Keratinocyte (primary cell): ENCODE data around the gene PLAC9. TPM values are rescaled to one million over a fixed set of nuclear protein-coding genes. Genes with fewer than 3 reads are reported as not detected.

Experiments
- DNase-seq: peaks from one replicate; pipeline ENCODE4 v3.0.0-alpha.2; 2011; ENCODE audit warnings: low read depth, missing footprints, low spot score
- FAIRE-seq: peaks from 2 replicates; lab custom pipeline; 2011; peaks lifted over from hg19 to GRCh38; lab: Jason Lieb, UNC
- H2AFZ ChIP-seq: 2 replicates; pipeline ENCODE4 v1.6.0; 2012; ENCODE audit warnings: low read length, control low read depth, inconsistent platforms; ENCODE audit not compliant: control insufficient read depth
- H3K27ac ChIP-seq: 2 replicates; pipeline ENCODE4 v1.5.1; 2011; ENCODE audit warnings: low read length; ENCODE audit not compliant: control insufficient read depth, insufficient read depth
- H3K27me3 ChIP-seq: 3 replicates; pipeline ENCODE4 v1.6.0; 2011; ENCODE audit warnings: low read length; ENCODE audit not compliant: control insufficient read depth, insufficient read depth; ENCODE audit errors: extremely low read depth
- H3K36me3 ChIP-seq, 2 experiments: 2 replicates in 1 of 2; 3 replicates in 1 of 2; pipeline ENCODE4 v1.5.1; 2011; ENCODE audit warnings: low read length in 2 of 2, mild to moderate bottlenecking in 1 of 2; ENCODE audit not compliant: control insufficient read depth in 2 of 2, insufficient read depth in 2 of 2; ENCODE audit errors: extremely low read depth in 1 of 2
- H3K4me1 ChIP-seq: 3 replicates; pipeline ENCODE4 v1.5.1; 2011; ENCODE audit warnings: low read length; ENCODE audit not compliant: control insufficient read depth, insufficient read depth; ENCODE audit errors: extremely low read depth
- H3K4me2 ChIP-seq: 3 replicates; pipeline ENCODE4 v1.6.0; 2011; ENCODE audit warnings: low read depth, low read length; ENCODE audit not compliant: control insufficient read depth, insufficient read depth; ENCODE audit errors: extremely low read depth
- H3K4me3 ChIP-seq, 3 experiments: fragments of 200-600 bp in 1 of 3; sonication (generic) in 1 of 3; 2 replicates in 2 of 3; 3 replicates in 1 of 3; pipeline ENCODE4 v1.5.1; 2011 to 2016; ENCODE audit warnings: low read length in 3 of 3, mild to moderate bottlenecking in 3 of 3, control low read depth in 2 of 3, inconsistent platforms in 1 of 3, low read depth in 1 of 3, mixed read lengths in 1 of 3, mixed run types in 1 of 3, moderate library complexity in 1 of 3; ENCODE audit not compliant: control insufficient read depth in 2 of 3, insufficient read depth in 2 of 3; ENCODE audit errors: extremely low read depth in 1 of 3
- H3K79me2 ChIP-seq: 2 replicates; pipeline ENCODE4 v1.6.0; 2012; ENCODE audit warnings: low read length; ENCODE audit not compliant: control insufficient read depth, insufficient read depth
- H3K9ac ChIP-seq: 3 replicates; pipeline ENCODE4 v1.6.0; 2011; ENCODE audit warnings: low read length; ENCODE audit not compliant: control insufficient read depth, insufficient read depth; ENCODE audit errors: extremely low read depth
- H3K9me1 ChIP-seq: 3 replicates; pipeline ENCODE4 v1.6.0; 2011; ENCODE audit warnings: low read length; ENCODE audit not compliant: control insufficient read depth, insufficient read depth; ENCODE audit errors: extremely low read depth
- H3K9me3 ChIP-seq: 2 replicates; pipeline ENCODE4 v1.5.1; 2012; ENCODE audit warnings: low read depth, low read length; ENCODE audit not compliant: control insufficient read depth
- H4K20me1 ChIP-seq: 3 replicates; pipeline ENCODE4 v1.6.0; 2011; ENCODE audit warnings: low read length; ENCODE audit not compliant: control insufficient read depth, insufficient read depth; ENCODE audit errors: extremely low read depth
- EZH2 ChIP-seq: IDR thresholded peaks from one replicate; pipeline ENCODE4 v1.6.1; 2012; ENCODE audit warnings: inconsistent platforms, mild to moderate bottlenecking, low read length, moderate library complexity
- dilution Hi-C: fragments of 300-500 bp; cut with MboI; formaldehyde crosslinking; loops from one replicate; pipeline ENCODE4 v1.7.0; 2020; ENCODE audit warnings: low sequenced_read_pairs; ENCODE audit not compliant: extremely low pct_ligation_motif_present
- polyA plus RNA-seq, 5 experiments: library from polyadenylated mRNA; depleted of rRNA in 3 of 5; stranded (reverse) in 3 of 5; stranded (forward) in 1 of 5; unstranded in 1 of 5; fragments of >200 nt; gene quantifications; 1 replicate in 1 of 5; 2 replicates in 3 of 5; 3 replicates in 1 of 5; pipeline versions ENCODE4 v1.2.1 to v1.2.3, GENCODE V29; 2011 to 2012; ENCODE audit warnings: missing spikeins in 2 of 5, low read depth in 1 of 5, low replicate concordance in 1 of 5
- TF ChIP-seq, protein P1 (sequence below), 3 experiments: IDR thresholded peaks in 1 of 3; conservative IDR thresholded peaks in 1 of 3; optimal IDR thresholded peaks in 1 of 3; 2 replicates in 2 of 3; 3 replicates in 1 of 3; pipeline versions ENCODE3 to v1.5.1; 2011; ENCODE audit warnings: low read length in 3 of 3, mild to moderate bottlenecking in 3 of 3, moderate library complexity in 2 of 3, control low read depth in 1 of 3, inconsistent platforms in 1 of 3; ENCODE audit not compliant: insufficient read depth in 2 of 3; ENCODE audit errors: extremely low read depth in 1 of 3

Gene PLAC9
- polyA plus RNA-seq, 1 donor (not counting 4 experiments of a cell fraction or from before 2014, with no cell fraction given): 0.39 TPM

DNA sequence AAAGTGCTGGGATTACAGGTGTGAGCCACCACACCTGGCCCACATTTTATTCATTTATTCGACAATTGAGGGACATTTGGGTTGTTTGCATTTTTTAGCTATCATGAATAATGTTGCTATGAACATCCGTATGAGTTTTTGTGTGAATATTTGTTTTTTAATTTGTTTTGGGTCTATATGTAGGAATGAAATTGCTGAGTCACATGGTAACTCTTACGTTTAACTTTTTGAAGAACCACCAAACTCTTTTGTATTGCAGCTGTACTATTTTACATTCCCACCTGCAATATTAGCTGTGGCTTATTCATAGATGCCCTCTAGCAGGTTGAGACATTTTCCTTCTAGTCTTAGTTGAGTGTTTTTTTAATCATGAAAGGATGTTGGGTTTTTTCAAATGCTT lies 14.4 kb downstream of the PLAC9 start:
- no peaks in the 10 kb centered on the region for H4K20me1 ChIP-seq
- no peaks in the 10 kb centered on the region for H3K27me3 ChIP-seq
- no peak overlapping the region for H3K4me3 ChIP-seq
- H3K79me2 ChIP-seq: no peaks in the 10 kb centered on the region
- dilution Hi-C loops: no loop called here
- DNase-seq (no peak), FAIRE-seq (no peak)
- H3K9me1 ChIP-seq: no peaks in the 10 kb centered on the region
- H3K4me1 ChIP-seq: peaks cover 5% of the 10 kb centered on the region
- no peak overlapping the region for H2AFZ ChIP-seq
- no peak overlapping the region for H3K27ac ChIP-seq
- no peaks in the 10 kb centered on the region for H3K9me3 ChIP-seq
- no peak for TF ChIP-seq EZH2
- TF ChIP-seq, protein P1, sequence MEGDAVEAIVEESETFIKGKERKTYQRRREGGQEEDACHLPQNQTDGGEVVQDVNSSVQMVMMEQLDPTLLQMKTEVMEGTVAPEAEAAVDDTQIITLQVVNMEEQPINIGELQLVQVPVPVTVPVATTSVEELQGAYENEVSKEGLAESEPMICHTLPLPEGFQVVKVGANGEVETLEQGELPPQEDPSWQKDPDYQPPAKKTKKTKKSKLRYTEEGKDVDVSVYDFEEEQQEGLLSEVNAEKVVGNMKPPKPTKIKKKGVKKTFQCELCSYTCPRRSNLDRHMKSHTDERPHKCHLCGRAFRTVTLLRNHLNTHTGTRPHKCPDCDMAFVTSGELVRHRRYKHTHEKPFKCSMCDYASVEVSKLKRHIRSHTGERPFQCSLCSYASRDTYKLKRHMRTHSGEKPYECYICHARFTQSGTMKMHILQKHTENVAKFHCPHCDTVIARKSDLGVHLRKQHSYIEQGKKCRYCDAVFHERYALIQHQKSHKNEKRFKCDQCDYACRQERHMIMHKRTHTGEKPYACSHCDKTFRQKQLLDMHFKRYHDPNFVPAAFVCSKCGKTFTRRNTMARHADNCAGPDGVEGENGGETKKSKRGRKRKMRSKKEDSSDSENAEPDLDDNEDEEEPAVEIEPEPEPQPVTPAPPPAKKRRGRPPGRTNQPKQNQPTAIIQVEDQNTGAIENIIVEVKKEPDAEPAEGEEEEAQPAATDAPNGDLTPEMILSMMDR (optimal IDR thresholded peaks at IDR 0.05 in 1 of 3, IDR thresholded peaks at IDR 0.05 in 1 of 3, conservative IDR thresholded peaks at IDR 0.05 in 1 of 3; ENCODE audit: extremely low read depth in 1 of 3, insufficient read depth in 2 of 3, low read length in 3 of 3): no peak
- peaks cover 0 to 10% of the 10 kb centered on the region in 2 experiments for H3K36me3 ChIP-seq
- H3K9ac ChIP-seq: no peak overlapping the region
- no peak overlapping the region for H3K4me2 ChIP-seq

DNA sequence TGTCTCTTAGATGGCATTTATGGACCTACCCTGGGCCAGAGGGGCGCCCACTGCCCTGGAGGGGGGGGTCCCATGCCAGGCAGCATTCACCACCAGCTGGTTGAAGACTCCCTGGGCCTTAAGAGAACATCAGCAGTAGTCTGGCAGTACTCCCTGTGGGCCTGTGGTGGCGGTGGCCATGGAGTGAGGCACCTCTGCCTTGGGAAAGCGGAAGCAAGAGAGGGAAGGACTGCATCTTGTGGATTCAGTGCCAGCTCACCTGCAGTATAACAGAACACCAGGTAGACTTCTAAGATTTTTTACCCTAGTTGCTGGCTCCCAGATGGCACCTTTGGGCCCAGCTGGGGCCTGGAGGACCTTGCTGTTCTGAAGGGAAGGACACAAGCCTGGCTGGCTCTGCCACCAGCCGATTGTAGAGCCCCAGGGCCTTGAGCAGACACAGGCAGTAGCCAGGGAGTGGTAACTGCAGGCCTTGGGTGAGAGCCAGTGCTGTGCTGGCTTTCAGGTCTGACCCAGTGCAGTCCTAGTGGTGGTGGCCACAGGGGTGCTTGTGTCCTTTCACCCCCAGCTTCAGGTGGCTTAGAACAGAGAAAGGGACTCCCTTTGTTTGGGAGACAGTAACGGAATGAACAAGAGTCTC lies 15.8 kb downstream of the PLAC9 start:
- Histone ChIP-seq H3K4me2 (no peak overlapping the region), H3K27me3 (no peaks in the 10 kb centered on the region), H3K4me3 (no peak overlapping the region), H3K4me1 (peaks cover 5% of the 10 kb centered on the region), H3K27ac (no peak overlapping the region), H3K79me2 (no peaks in the 10 kb centered on the region), H3K9me1 (no peaks in the 10 kb centered on the region), H3K9ac (no peak overlapping the region), H4K20me1 (no peaks in the 10 kb centered on the region), H3K36me3 (peaks cover 0 to 10% of the 10 kb centered on the region in 2 experiments), H2AFZ (no peak overlapping the region), H3K9me3 (no peaks in the 10 kb centered on the region)
- DNase-seq: no peak
- dilution Hi-C loops: no loop called here
- no peak for FAIRE-seq
- TF ChIP-seq, protein P1 (optimal IDR thresholded peaks at IDR 0.05 in 1 of 3, IDR thresholded peaks at IDR 0.05 in 1 of 3, conservative IDR thresholded peaks at IDR 0.05 in 1 of 3; ENCODE audit: extremely low read depth in 1 of 3, insufficient read depth in 2 of 3, low read length in 3 of 3): no peak
- TF ChIP-seq EZH2: no peak
